IPS-18a (cell line): ENCODE data around the gene SEC11C.
A peak's percentile ranks its signal among the peaks of the same experiment; 100 is the strongest.

Source experiments
- H3K27ac ChIP-seq: one replicate; pipeline ENCODE4 v1.5.1; 2013; ENCODE audit warnings: low read length
- H3K27me3 ChIP-seq: one replicate; pipeline ENCODE4 v1.6.1; 2013; ENCODE audit warnings: mild to moderate bottlenecking, low read length; ENCODE audit not compliant: control insufficient read depth, insufficient read depth
- H3K36me3 ChIP-seq: one replicate; pipeline ENCODE4 v1.6.1; 2013; ENCODE audit warnings: low read depth, low read length; ENCODE audit not compliant: control insufficient read depth
- H3K4me1 ChIP-seq: one replicate; pipeline ENCODE4 v1.6.1; 2013; ENCODE audit warnings: low read depth, low read length; ENCODE audit not compliant: control insufficient read depth
- H3K4me3 ChIP-seq: one replicate; pipeline ENCODE4 v1.5.1; 2013; ENCODE audit warnings: low read length
- H3K9ac ChIP-seq: one replicate; pipeline ENCODE4 v1.6.1; 2013; ENCODE audit warnings: mild to moderate bottlenecking, low read length, moderate library complexity
- H3K9me3 ChIP-seq: one replicate; pipeline ENCODE4 v1.6.1; 2013; ENCODE audit warnings: low read depth, low read length; ENCODE audit not compliant: control insufficient read depth

The SEC11C gene

DNA sequence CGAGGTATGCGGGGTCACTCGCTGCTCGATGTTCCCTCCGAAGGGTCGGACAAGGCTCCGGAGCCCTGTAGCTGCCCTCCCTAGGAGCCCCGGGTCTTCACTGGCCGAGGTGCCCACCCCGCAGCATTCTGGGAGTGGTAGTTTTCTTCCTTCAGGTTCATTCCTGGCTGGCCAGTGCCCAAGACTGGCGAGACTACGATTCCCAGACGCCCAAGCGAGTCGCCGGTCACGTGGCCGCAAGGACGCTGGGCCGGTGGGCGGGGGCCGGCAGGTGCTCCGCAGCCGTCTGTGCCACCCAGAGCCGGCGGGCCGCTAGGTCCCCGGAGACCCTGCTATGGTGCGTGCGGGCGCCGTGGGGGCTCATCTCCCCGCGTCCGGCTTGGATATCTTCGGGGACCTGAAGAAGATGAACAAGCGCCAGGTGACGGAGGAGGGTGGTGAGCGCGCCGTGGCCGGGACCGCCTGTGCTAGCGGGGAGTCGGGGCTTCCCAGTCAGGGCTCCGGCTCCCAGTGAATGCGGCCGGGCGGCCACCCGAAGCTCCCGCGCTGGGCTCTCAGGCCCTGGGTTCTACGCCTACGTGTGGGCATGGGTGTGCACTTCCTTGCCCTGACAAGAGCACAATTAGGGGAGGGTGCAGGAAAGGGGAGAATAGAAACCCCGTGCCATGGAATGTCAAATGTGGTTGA lies at the start of gene SEC11C:
TSS of gene SEC11C (plus strand) at position 270 of the 687 bp plus-strand sequence. CDS start at position 335, 65 bp downstream.
- Histone ChIP-seq H3K9ac (peak within 1 kb of the TSS; percentile 88), H3K4me3 (peak within 1 kb of the TSS; percentile 88), H3K4me1 (peaks cover 8% of the 10 kb centered on the region), H3K36me3 (no peaks in the 10 kb centered on the region), H3K9me3 (no peaks in the 10 kb centered on the region), H3K27ac (peak within 1 kb of the TSS; percentile 87), H3K27me3 (no peaks in the 10 kb centered on the region)

DNA sequence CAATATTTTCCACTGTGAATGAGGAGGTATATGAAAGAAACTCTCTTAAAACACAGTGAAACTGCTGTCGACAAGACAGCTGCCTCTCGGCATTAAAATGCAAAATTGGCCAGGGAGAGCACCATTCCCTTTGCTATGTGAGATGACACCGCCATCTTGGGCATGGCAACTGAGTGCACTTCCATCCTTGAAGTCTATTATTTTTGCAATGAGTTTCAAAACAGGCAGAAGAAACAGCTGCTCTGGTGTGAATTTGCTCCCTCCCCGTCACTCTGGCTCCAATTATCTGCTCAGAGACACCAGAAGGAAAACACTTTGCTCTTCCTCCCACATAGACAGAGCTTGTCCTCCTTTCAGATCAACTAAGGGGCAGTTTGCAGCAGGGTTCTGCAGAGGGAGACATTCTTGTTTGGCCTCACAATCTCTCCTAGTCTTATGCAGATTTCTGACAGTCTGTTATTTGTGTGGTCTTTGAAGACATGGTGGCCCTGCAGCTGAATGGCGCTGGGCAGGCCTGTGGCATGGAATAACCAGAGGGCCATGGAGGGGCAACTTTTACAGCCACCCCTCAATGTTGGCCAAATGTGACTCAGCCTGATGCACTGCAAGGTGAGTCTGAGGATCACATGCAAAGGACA lies 48.6 kb upstream of the SEC11C start:
- Histone ChIP-seq H3K36me3 (no peaks in the 10 kb centered on the region), H3K4me1 (no peaks in the 10 kb centered on the region), H3K9me3 (no peaks in the 10 kb centered on the region), H3K27me3 (no peaks in the 10 kb centered on the region), H3K4me3 (no peak overlapping the region), H3K27ac (no peak overlapping the region), H3K9ac (no peak overlapping the region)

DNA sequence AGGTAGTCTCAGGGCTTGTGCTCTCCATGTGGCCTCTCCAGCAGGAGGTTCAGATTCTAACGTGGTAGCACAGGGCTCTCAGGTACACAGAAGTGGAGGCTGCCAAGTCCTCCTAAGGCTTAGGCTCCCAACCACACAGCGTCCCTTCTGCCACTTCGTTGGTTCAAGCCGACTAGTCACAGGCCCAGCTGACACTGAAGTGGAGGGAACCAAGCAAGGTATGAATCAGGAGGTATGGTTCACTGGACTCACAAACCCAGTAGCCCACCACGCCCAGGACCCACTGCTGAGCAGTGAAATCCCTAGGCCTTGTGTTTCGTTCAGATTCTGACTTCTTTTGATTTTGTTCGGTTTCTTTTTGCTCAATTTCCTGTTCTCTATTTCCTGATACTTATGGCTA lies 46.0 kb upstream of the SEC11C start:
- H3K9me3 ChIP-seq: no peaks in the 10 kb centered on the region
- no peak overlapping the region for H3K9ac ChIP-seq
- no peak overlapping the region for H3K27ac ChIP-seq
- H3K36me3 ChIP-seq: no peaks in the 10 kb centered on the region
- no peak overlapping the region for H3K4me3 ChIP-seq
- H3K4me1 ChIP-seq: no peaks in the 10 kb centered on the region
- no peaks in the 10 kb centered on the region for H3K27me3 ChIP-seq

DNA sequence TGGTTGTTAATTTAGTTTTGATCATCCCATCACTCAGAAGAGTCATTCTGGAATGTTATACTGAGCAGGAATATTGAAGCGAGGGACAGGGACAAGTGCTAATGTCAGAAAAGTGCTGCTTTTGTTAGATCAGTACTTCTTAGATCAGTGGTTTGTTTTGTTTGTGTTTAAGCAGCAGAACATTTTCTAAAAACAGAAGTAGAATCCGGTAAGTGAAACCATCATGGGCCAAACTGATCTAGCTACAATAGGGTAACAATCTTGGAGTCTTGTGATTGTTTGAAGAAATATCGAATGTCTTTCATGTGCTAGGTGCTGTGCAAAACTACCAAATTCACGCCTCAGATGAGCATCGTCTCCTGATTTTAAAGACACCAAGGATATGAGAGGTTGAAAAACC lies 45.1 kb upstream of the SEC11C start:
- H3K4me3 ChIP-seq: no peak overlapping the region
- H3K27ac ChIP-seq: no peak overlapping the region
- no peaks in the 10 kb centered on the region for H3K36me3 ChIP-seq
- H3K27me3 ChIP-seq: no peaks in the 10 kb centered on the region
- H3K4me1 ChIP-seq: no peaks in the 10 kb centered on the region
- H3K9ac ChIP-seq: no peak overlapping the region
- no peaks in the 10 kb centered on the region for H3K9me3 ChIP-seq

DNA sequence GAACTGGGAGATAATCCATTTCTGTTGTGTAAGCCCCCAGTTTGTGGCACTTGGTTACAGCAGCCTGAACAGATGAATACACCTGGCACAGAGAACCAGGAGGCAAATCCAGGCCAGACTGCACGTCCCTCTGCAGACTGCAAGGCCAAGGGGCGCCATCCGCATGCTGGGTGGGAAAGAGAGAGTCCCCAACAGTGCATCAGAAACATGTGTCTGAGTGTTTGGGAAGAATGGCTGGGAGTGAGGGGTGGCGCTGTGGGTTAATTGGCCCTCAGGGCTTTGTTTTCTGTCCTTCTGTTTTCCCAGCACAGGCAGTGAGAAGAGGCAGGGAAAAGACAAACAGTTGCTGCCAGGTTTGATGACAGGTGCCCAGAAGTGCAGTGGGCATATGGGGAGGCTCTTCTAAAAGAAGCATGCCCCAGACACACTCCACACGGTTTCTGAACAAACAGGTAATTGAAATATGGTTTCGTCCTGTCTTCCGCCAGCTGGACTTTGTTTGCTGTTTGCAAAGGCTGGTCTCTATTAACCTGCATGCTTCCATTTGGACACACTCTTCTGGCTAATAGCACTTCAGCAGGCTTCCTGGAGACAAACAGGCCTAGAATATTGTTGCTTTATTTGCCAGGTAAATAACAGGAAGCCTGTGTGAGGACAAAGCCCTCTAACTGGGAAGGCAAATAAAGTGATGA lies 43.4 kb upstream of the SEC11C start:
- Histone ChIP-seq H3K36me3 (no peaks in the 10 kb centered on the region), H3K4me3 (no peak overlapping the region), H3K27ac (no peak overlapping the region), H3K9me3 (no peaks in the 10 kb centered on the region), H3K27me3 (no peaks in the 10 kb centered on the region), H3K4me1 (no peaks in the 10 kb centered on the region), H3K9ac (no peak overlapping the region)

DNA sequence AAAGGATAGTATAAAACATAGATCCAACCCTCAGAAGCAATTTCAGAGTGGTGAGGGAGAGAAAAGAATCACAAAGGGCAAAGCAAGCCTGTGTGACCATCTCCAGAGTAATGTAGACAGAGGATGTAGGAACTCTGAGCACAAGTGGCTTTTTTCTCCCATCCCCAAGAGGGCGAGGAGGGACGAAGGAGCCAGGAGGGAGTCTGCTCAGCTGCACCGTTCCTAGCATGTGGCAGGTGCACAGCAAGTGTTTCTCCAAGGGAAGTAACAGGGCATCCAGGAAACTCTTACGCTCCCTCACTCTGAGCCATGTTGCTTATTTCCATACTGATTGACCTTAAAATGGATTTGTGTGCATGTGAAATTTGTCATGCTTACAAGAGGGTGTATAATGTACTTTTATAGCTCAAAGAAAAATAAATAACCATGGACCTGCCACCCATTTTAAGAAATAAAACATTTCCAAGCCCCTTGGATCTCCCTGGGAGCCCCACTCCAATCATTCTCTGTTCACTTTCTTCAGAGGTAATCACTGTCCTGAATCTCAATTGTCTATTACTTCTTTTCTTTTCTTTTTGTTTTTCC lies 37.8 kb upstream of the SEC11C start:
- Histone ChIP-seq H3K27me3 (peaks cover 4% of the 10 kb centered on the region), H3K4me3 (no peak overlapping the region), H3K9ac (no peak overlapping the region), H3K27ac (no peak overlapping the region), H3K9me3 (no peaks in the 10 kb centered on the region), H3K4me1 (no peaks in the 10 kb centered on the region), H3K36me3 (no peaks in the 10 kb centered on the region)

DNA sequence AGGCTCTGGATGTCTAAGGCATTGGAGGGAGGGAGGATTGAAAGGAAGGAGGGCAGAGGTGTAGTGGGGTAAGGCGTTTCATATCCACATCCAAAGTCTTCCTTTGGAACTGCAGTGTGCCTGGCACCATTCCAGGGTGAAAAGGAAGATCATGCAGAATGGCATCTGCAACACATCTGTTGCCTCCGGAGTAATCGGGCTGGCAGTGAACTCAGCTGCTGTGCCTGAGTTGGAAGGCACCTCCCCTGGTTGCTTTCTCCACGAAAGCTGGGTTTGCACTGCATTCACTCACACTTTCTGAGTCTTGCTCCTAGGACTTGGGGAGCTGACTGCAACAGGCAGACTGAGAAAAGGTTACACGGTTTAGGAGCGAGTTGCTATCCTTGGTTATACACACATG lies 30.3 kb upstream of the SEC11C start:
- Histone ChIP-seq H3K9ac (no peak overlapping the region), H3K36me3 (no peaks in the 10 kb centered on the region), H3K27me3 (no peaks in the 10 kb centered on the region), H3K27ac (no peak overlapping the region), H3K4me3 (no peak overlapping the region), H3K4me1 (no peaks in the 10 kb centered on the region), H3K9me3 (no peaks in the 10 kb centered on the region)

DNA sequence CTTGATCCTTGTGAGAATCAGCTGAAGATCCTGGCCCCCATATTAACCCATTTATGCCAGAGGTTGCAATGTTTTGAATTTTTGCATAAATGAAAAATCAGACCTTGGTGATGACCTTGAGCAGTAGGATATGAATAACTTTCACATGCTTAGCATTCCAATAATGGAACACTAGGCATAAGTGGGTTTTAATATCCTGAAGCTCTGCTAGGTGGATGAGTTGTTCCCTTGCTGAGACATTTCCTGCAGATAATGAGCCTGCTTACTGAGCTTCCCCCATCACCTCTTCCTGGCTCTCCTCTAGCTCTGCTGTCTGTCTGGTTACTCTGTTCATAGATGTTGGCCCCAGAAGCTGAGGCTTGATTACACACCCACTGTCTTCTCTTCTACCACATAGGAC lies 25.5 kb upstream of the SEC11C start:
- Histone ChIP-seq H3K9ac (no peak overlapping the region), H3K9me3 (no peaks in the 10 kb centered on the region), H3K27ac (no peak overlapping the region), H3K4me1 (no peaks in the 10 kb centered on the region), H3K27me3 (no peaks in the 10 kb centered on the region), H3K4me3 (no peak overlapping the region), H3K36me3 (no peaks in the 10 kb centered on the region)

DNA sequence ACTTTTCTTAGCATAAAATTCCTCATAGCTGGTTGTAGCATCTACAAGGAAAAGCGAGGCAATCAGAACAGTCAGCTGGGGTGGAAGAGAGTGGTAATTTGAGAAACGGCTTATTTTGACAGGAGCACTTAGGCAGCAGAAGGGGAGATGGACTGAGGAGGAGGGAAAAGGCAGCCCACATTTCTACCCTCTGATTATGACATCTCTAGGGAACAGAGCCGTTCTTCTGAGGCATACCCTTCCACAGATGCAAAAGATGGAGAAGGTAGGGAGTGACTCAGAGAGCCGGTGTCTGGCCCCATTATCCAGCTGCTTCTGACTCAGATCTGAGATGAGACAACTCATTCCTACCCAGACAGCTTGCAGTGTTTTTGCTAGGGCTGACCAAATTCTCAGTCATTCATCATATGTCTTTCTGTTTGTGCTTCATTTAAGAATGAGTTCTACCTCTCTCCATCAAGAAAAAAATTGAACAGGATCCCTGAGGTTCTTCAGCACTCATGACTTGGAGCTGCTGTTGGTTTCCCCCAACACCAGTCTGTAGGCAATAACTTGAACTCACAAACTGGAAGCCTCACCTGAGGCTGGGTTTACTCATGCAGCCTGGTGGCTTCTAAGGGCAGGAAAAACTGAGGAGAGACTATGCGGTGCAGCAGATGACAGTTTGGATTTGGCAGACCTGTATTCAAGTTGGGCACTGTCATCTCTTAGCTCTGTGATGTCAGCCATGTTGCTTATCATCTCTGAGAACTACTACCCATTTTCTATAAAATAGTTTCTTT lies 15.9 kb upstream of the SEC11C start:
- Histone ChIP-seq H3K36me3 (no peaks in the 10 kb centered on the region), H3K27ac (no peak overlapping the region), H3K9ac (no peak overlapping the region)

DNA sequence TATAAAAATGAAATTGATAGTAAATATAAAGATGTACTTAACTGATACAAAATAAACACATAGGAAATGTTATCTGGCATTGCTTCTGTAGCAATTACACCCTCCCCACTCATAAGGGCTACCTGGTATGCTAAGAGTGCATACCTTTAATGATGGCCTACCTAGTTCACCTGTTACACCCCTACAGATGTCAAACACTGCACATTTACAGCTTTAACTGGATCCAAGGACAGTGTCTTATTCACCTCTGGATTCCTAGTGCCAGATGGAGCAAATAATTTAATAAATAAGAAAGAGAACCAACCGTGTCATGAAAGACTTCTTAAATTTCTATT lies 15.3 kb upstream of the SEC11C start:
- H3K27ac ChIP-seq: no peak overlapping the region
- H3K9ac ChIP-seq: no peak overlapping the region
- no peaks in the 10 kb centered on the region for H3K36me3 ChIP-seq
- H3K4me1 ChIP-seq: no peaks in the 10 kb centered on the region
- no peak overlapping the region for H3K4me3 ChIP-seq
- H3K9me3 ChIP-seq: no peaks in the 10 kb centered on the region
- no peaks in the 10 kb centered on the region for H3K27me3 ChIP-seq

More for the DNA sequence above, 15.9 kb upstream of the SEC11C start:
- no peaks in the 10 kb centered on the region for H3K27me3 ChIP-seq
- no peaks in the 10 kb centered on the region for H3K4me1 ChIP-seq
- no peak overlapping the region for H3K4me3 ChIP-seq
- H3K9me3 ChIP-seq: no peaks in the 10 kb centered on the region

DNA sequence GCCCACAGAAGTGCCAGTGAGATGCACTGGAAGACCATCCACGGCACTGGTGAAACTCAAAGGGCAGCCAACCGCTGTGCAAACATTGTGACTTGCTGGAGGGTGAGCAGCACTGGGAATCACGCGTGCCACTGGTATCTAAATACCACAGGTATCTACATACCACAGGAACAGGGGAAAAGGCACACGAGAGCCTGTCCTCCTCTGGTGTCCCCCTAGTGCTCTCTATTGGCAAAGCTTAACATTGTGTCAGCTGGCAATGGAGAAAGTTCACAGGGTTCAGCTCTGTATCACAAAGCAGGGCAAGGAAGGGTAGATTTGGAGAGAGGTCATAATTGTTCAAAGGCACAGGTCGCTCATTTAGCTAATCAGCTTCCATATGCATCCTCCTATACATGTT lies 12.6 kb upstream of the SEC11C start:
- Histone ChIP-seq H3K9ac (no peak overlapping the region), H3K27ac (no peak overlapping the region), H3K4me1 (no peaks in the 10 kb centered on the region), H3K9me3 (no peaks in the 10 kb centered on the region), H3K4me3 (no peak overlapping the region), H3K36me3 (no peaks in the 10 kb centered on the region), H3K27me3 (no peaks in the 10 kb centered on the region)
